ENCODE data around the gene LAMTOR1. TPM values are rescaled to one million over a fixed set of nuclear protein-coding genes. Genes with fewer than 3 reads are reported as not detected.

Gene LAMTOR1
- total and polyA plus RNA-seq, 2 donors (not counting 1 experiment from before 2014, with no cell fraction given), result 71.0 to 104 TPM

DNA sequence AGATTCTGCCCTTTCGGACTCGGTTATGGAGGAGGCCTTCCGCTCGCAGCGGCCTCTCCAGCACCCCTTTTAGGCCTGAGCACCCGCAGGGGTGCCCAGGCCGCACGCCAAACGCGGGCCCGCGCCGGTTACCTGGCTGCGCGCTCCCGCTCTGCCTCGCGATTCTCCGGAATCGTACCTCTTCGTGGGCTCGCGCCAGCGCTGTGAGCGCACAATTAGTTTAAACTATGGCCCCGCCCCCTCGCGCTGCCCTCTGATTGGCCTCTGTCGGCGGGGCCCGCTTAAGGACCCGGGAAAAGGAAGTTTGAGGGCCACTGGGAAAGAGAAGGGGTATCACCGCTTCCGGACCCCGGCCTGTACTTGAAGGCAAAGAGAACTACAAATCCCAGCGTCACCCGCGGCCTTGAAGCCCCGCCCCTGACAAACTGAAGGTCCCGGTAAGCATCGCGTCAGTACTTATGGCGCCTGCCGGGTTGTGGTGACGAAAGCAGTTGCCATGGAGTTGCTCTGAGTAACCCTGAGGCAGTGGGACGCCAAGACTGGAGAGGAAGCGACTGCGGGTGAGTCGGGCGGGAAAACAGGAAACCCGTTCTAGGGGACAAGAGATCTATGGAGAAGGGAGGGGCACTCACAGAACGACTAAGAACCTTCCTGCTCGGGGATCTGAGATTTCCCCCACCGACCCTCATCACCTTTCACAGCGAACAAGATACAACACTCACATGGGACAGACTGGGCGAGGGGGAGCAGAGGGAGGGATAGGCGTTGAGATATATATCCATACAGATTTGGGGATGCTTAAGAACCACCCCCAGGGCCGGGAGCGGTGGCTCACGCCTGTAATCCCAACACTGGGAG is 22.5 kb downstream of the LAMTOR1 start, which contains the start of the genes LRRC51 and NUMA1:
LRRC51 (plus strand) TSS at position 525 of the 858 bp plus-strand sequence. CDS start 8,234 bp downstream, outside the sequence.
NUMA1 (minus strand) TSS at position 217 of the 858 bp plus-strand sequence. CDS start 44,599 bp downstream, outside the sequence.
- Histone ChIP-seq H3K4me3 (ENCODE audit: control extremely low read depth in 1 of 5, extremely low read depth in 1 of 5, insufficient read depth in 1 of 5, low read depth in 2 of 5, low read length in 4 of 5) (peak within 1 kb of the TSS; percentile 61 to 84 (median 77)), H3K27ac (ENCODE audit: low read length in 2 of 2) (peak within 1 kb of the TSS; percentile 78 to 90), H3K4me1 (ENCODE audit: control insufficient read depth in 2 of 2, insufficient read depth in 2 of 2, low read length in 2 of 2) (peaks cover 15 to 22% of the 10 kb centered on the region in 2 donors), H4K20me1 (ENCODE audit: control insufficient read depth, insufficient read depth, low read length, poor library complexity, severe bottlenecking) (no peaks in the 10 kb centered on the region), H3K4me2 (replicated peaks; ENCODE audit: low read depth, low read length, poor library complexity, severe bottlenecking) (peak within 1 kb of the TSS; percentile 76), H2AFZ (ENCODE audit: insufficient read depth, low read depth, low read length, poor library complexity, severe bottlenecking) (peak within 1 kb of the TSS; percentile 86), H3K9me3 (ENCODE audit: control extremely low read depth in 1 of 3, control insufficient read depth in 2 of 3, insufficient read depth in 1 of 3, low read length in 2 of 3) (no peaks in the 10 kb centered on the region), H3K27me3 (replicated peaks in 1 of 4; ENCODE audit: control extremely low read depth in 1 of 4, control insufficient read depth in 3 of 4, insufficient read depth in 4 of 4, low read length in 3 of 4) (no peaks in the 10 kb centered on the region), H3K36me3 (replicated peaks in 1 of 2; ENCODE audit: control extremely low read depth in 1 of 2, control insufficient read depth in 1 of 2, extremely low read depth in 1 of 2, insufficient read depth in 2 of 2, low read length in 1 of 2) (peaks cover 0 to 3% of the 10 kb centered on the region in 2 experiments), H3K9ac (ENCODE audit: low read length) (peak within 1 kb of the TSS; percentile 75), H3K79me2 (ENCODE audit: control insufficient read depth, insufficient read depth, low read length) (peaks cover 37% of the 10 kb centered on the region)
- H3K9me3 Mint-ChIP-seq (ENCODE audit: insufficient read depth), result no peaks in the 10 kb centered on the region
- POLR2A ChIA-PET, result interaction anchor here (1.0 to 1.6 kb wide), 2 partner anchors 40 to 41 kb away, joined by 4 to 6 read pairs; no protein-coding TSS in a partner anchor
- under 1% methylated on average over 54 of the region's 60 CpGs for whole genome bisulfite sequencing (ENCODE audit: insufficient coverage)
- intact Hi-C loops (cut with micrococcal nuclease), result loop anchor here (1.0 kb wide), 7 partner anchors 11 to 354 kb away; partner anchors contain the start of genes ANAPC15, CLPB, LAMTOR1 and XNDC1N
- H3K27ac Mint-ChIP-seq, result peak within 1 kb of the TSS; percentile 87
- peak; percentile 90 for ATAC-seq (ENCODE audit: low read depth)
- TF ChIP-seq, protein P1, sequence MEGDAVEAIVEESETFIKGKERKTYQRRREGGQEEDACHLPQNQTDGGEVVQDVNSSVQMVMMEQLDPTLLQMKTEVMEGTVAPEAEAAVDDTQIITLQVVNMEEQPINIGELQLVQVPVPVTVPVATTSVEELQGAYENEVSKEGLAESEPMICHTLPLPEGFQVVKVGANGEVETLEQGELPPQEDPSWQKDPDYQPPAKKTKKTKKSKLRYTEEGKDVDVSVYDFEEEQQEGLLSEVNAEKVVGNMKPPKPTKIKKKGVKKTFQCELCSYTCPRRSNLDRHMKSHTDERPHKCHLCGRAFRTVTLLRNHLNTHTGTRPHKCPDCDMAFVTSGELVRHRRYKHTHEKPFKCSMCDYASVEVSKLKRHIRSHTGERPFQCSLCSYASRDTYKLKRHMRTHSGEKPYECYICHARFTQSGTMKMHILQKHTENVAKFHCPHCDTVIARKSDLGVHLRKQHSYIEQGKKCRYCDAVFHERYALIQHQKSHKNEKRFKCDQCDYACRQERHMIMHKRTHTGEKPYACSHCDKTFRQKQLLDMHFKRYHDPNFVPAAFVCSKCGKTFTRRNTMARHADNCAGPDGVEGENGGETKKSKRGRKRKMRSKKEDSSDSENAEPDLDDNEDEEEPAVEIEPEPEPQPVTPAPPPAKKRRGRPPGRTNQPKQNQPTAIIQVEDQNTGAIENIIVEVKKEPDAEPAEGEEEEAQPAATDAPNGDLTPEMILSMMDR (IDR thresholded peaks at IDR 0.05), result no peak
- TF ChIP-seq EZH2 (IDR thresholded peaks at IDR 0.05; ENCODE audit: borderline replicate concordance, insufficient read depth, low read depth, low read length, poor library complexity, severe bottlenecking), result no peak
- peak; percentile 100 for DNase-seq
- H3K27me3 Mint-ChIP-seq, result no peaks in the 10 kb centered on the region
- H3K4me1 Mint-ChIP-seq, result peaks cover 41% of the 10 kb centered on the region
- H3K4me3 Mint-ChIP-seq, result peak within 1 kb of the TSS; percentile 87
- CTCF ChIA-PET, result interaction anchor here (0.9 to 2.3 kb wide), 4 partner anchors 10 to 22 kb away, joined by 3 to 28 read pairs (median 4); no protein-coding TSS in a partner anchor

Measured in B cell (primary cell).